OCI-M2 (cell line): Measurements from ENCODE around the gene UBAC1.

Experiments
- DNase-seq: peaks from one replicate; lab custom pipeline; 2025; ENCODE audit not compliant: unreplicated experiment; lab: John Stamatoyannopoulos, UW

Gene UBAC1

DNA sequence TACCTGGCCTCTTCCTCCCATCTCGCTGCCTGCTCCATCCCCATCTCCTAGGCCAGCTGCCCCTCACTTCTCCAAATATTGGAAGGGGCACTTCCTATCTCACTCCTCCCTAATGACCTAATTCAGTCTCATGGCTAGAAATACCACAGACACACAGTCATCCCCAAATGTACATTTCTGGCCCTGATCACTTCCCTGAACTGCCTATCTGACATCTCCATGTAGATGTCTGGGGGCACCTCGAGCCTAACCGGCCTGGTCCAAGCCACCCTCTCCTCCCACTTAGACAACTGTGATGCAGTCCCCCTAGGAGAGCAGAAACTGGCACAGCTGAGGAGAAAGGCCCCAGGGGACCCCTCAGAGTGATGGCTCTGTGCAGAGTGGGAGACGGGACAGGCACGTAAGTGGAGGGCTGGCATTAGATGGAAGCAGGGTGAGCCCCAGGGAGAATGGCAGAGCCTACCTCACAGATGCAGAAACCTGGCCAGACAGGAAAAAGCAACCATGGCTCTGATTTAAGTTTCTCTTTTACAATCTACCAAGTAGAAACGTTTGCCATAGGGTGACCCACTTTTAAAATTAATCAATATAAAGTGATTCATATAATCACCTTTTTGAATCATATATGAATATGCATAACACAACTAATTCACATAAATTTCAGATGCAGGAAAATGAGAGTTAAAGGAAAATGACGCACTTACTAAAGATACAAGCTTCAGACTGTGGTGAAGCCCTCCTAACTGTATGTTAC lies 75.9 kb downstream of the UBAC1 start:
- DNase-seq: no peak

DNA sequence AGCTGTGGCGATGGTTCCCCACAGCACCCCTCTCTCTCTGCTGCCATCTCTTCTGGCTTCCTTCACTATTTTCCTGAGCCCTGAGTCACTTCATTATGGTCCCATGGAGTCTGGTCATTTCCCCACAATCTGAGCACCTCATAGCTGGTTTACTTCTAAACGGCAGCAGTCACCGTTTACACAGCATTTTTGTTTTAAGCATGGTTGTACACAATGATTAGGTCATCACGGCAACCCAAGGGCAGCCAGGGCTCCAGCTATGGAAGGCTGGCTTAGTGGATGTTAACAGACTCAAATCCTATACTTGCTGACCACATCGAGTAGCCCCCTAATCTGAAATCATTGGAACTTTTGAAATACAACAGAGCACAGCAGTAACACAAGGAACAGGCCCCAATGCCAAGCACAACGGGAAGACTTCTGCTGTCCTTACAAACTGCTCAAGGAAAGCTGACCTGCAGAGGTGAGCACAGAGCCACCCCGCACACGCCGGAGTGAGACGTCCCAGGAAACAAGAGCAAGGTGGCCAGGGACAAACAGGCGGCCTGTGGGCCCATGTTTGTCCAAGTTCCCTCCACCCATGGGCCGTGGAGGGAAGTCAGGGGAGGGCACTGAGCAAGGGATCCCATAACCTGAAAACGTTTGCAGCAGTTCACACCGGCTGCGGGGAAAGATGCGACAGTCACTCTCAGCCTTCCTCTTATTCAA lies 76.7 kb downstream of the UBAC1 start:
- DNase-seq: no peak

DNA sequence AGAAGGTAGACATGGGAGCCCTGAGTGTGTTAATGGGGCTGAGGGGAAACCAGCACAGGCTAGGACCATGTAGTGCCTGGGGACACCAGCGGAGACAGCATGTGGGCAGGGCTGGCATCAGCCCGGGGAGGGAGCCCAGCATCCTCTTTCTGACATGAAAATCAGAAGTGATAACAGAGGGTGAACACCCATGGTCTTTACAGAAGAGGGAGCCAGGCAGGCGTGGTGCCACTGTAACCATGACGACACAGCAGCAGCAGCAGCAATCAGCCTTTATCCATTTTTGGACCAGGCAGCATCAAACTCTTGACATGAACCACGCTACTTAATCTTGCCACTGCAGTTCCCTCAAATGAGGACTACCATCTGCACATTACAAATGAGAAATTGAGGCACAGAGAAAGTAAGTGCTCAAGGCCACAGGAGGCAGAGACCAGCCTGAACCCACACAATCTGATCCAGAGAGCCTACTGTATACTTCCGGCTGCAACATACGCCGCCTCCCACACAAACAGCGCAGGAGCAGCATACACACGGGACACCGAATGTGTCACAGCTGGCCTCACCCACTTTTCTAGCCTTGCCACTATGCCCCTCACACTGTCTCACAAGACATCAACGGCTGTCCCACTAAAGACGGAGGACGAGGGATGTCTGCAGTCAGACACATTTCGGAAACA lies 77.6 kb downstream of the UBAC1 start:
- no peak for DNase-seq
